CD4-positive, alpha-beta T cell (primary cell): ENCODE data around the gene DOCK8. TPM values are rescaled to one million over a fixed set of nuclear protein-coding genes. Genes with fewer than 3 reads are reported as not detected.

ENCODE experiments used
- ATAC-seq: fragments of 200-7000 bp; cut with Tn5 transposase; one replicate; pipeline ENCODE4 v1.10.0; 2022; ENCODE audit warnings: mild to moderate bottlenecking; ENCODE audit not compliant: poor library complexity
- CTCF ChIA-PET: fragments of 350-600 bp; sonication (Branson Sonifier 250); formaldehyde crosslinking; loops from one replicate; lab custom pipeline; 2021; ENCODE audit warnings: antibody characterized with exemption, inconsistent platforms; lab: Charles Lee
- POLR2A ChIA-PET: fragments of 350-600 bp; sonication (Branson Sonifier 250); formaldehyde crosslinking; loops from one replicate; lab custom pipeline; 2021; ENCODE audit warnings: antibody characterized with exemption, inconsistent platforms; lab: Charles Lee
- DNase-seq, 14 experiments: peaks; one replicate each; pipeline ENCODE4 v3.0.0-alpha.2; 2013 to 2020; ENCODE audit warnings: mixed read lengths in 2 of 14
- H3K27ac ChIP-seq, 2 donors: one replicate each; pipeline versions ENCODE4 v1.5.1 to v1.7.0; 2013; ENCODE audit warnings: low read length in 2 of 2, low read depth in 1 of 2, mild to moderate bottlenecking in 1 of 2
- H3K27me3 ChIP-seq, 2 experiments: 1 replicate in 1 of 2; 2 replicates in 1 of 2; pipeline versions ENCODE4 v1.6.1 to v1.7.0; 2013; ENCODE audit warnings: low read length in 2 of 2, control low read depth in 1 of 2, mild to moderate bottlenecking in 1 of 2, moderate library complexity in 1 of 2; ENCODE audit not compliant: insufficient read depth in 2 of 2, control insufficient read depth in 1 of 2
- H3K36me3 ChIP-seq: one replicate; pipeline ENCODE4 v1.6.1; 2013; ENCODE audit warnings: low read length, control low read depth; ENCODE audit not compliant: insufficient read depth
- H3K4me1 ChIP-seq: one replicate; pipeline ENCODE4 v1.6.1; 2013; ENCODE audit warnings: low read length, control low read depth; ENCODE audit not compliant: insufficient read depth
- H3K4me3 ChIP-seq: one replicate; pipeline ENCODE4 v1.5.1; 2013; ENCODE audit warnings: mild to moderate bottlenecking, low read length, moderate library complexity
- H3K9me3 ChIP-seq, 2 experiments: 1 replicate in 1 of 2; 2 replicates in 1 of 2; pipeline versions ENCODE4 v1.6.1 to v1.7.0; 2013; ENCODE audit warnings: low read length in 2 of 2, mild to moderate bottlenecking in 2 of 2, control low read depth in 1 of 2, moderate library complexity in 1 of 2; ENCODE audit not compliant: control insufficient read depth in 1 of 2, insufficient read depth in 1 of 2
- H3K27ac Mint-ChIP-seq: one replicate; pipeline ENCODE4 v1.8.0; 2020; ENCODE audit warnings: mixed read lengths
- H3K27me3 Mint-ChIP-seq: one replicate; pipeline ENCODE4 v1.8.0; 2021; ENCODE audit warnings: mixed read lengths
- H3K36me3 Mint-ChIP-seq: one replicate; pipeline ENCODE4 v1.8.0; 2021; ENCODE audit warnings: low read depth, mixed read lengths
- H3K4me1 Mint-ChIP-seq: one replicate; pipeline ENCODE4 v1.8.0; 2021; ENCODE audit warnings: low read depth, mixed read lengths
- H3K4me3 Mint-ChIP-seq: one replicate; pipeline ENCODE4 v1.8.0; 2020; ENCODE audit warnings: mild to moderate bottlenecking, mixed read lengths
- H3K9me3 Mint-ChIP-seq: one replicate; pipeline ENCODE4 v1.8.0; 2020; ENCODE audit warnings: mixed read lengths
- intact Hi-C, 2 experiments: fragments of 100-400 bp; cut with DNase I in 1 of 2; cut with micrococcal nuclease in 1 of 2; formaldehyde crosslinking; loops; one replicate each; pipeline versions ENCODE4 v1.15.1 to v1.9.0; 2023 to 2025; cut with DNase I, micrococcal nuclease
- total RNA-seq, 174 experiments: library from RNA in 2 of 174; stranded (reverse) in 2 of 174; gene quantifications; one replicate each; pipeline ENCODE4 v1.2.3 and lab custom pipeline; 2021 to 2026
- TF ChIP-seq, protein P1 (sequence below): fragments of 200-600 bp; IDR thresholded peaks from one replicate; pipeline ENCODE4 v1.8.0; 2022; ENCODE audit warnings: antibody characterized with exemption, mild to moderate bottlenecking

DOCK8 gene
- total RNA-seq, 2 experiments from 2014 or later, result 123 to 126 TPM

DNA sequence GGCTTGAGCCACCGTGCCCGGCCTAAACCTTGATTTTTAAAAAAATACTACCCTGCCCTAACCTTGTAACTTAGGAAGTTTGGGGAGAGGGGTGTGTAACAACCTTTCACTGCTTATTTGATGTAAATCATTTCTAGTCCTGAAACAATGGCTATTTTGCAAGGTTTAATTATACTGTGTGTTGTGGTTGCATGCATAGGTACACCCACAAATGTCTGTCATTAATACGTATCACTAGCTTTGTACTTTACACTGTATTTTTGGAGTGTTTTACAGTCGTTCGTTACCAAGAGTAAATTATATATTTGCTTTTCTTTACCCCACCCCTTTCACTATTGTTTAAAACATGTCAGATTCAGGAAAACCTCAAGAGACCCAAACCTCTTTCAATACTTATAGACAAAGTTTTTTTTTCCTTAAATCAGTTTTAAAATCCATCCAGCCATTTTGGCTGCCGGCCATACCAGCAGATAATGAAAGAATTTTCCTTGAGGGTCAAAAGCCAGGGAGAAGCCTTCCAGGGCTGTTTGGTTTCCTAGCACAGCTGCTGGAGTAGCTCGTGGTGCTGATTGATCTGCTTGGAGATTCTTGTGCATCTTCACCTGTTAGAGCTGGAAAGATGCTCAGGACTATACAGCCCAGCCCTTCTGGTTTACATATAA, 50.7 kb downstream of the DOCK8 start:
- Mint-ChIP-seq H3K27me3 (no peaks in the 10 kb centered on the region), H3K27ac (no peak overlapping the region), H3K4me1 (peaks cover 24% of the 10 kb centered on the region), H3K4me3 (no peak overlapping the region), H3K9me3 (no peaks in the 10 kb centered on the region), H3K36me3 (no peaks in the 10 kb centered on the region)
- Histone ChIP-seq H3K4me3 (no peak overlapping the region), H3K36me3 (no peaks in the 10 kb centered on the region), H3K4me1 (peaks cover 10% of the 10 kb centered on the region), H3K27ac (no peak overlapping the region), H3K9me3 (no peaks in the 10 kb centered on the region), H3K27me3 (no peaks in the 10 kb centered on the region)
- DNase-seq (no peak), ATAC-seq (no peak)
- intact Hi-C loops, result no loop called here
- POLR2A ChIA-PET, result no interaction called here
- TF ChIP-seq, protein P1, sequence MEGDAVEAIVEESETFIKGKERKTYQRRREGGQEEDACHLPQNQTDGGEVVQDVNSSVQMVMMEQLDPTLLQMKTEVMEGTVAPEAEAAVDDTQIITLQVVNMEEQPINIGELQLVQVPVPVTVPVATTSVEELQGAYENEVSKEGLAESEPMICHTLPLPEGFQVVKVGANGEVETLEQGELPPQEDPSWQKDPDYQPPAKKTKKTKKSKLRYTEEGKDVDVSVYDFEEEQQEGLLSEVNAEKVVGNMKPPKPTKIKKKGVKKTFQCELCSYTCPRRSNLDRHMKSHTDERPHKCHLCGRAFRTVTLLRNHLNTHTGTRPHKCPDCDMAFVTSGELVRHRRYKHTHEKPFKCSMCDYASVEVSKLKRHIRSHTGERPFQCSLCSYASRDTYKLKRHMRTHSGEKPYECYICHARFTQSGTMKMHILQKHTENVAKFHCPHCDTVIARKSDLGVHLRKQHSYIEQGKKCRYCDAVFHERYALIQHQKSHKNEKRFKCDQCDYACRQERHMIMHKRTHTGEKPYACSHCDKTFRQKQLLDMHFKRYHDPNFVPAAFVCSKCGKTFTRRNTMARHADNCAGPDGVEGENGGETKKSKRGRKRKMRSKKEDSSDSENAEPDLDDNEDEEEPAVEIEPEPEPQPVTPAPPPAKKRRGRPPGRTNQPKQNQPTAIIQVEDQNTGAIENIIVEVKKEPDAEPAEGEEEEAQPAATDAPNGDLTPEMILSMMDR, result no peak
- CTCF ChIA-PET, result no interaction called here

DNA sequence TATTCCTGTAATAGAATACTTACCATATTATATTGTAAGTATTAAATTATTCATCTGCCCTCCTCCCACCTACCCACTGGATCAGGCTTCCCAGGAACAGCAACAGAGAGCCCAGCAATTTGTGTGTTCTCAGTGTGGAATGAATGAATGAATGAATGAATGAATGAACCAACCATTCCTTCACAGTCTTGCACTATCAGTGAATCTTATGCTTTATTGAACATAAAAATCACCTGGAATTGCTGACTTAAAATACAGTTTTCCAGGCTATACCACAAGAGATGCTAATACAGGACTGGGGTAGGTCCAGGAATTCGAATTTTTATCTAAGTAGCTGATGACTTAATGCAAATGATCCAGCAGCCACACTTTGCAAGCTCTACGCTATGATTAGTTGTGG, 51.6 kb downstream of the DOCK8 start:
- H3K27ac Mint-ChIP-seq, result no peak overlapping the region
- Histone ChIP-seq H3K27me3 (no peaks in the 10 kb centered on the region), H3K4me1 (peaks cover 16% of the 10 kb centered on the region), H3K36me3 (no peaks in the 10 kb centered on the region), H3K27ac (no peak overlapping the region), H3K4me3 (no peak overlapping the region), H3K9me3 (no peaks in the 10 kb centered on the region)
- intact Hi-C loops, result no loop called here
- no peak overlapping the region for H3K4me3 Mint-ChIP-seq
- ATAC-seq, result no peak
- no peaks in the 10 kb centered on the region for H3K27me3 Mint-ChIP-seq
- no peaks in the 10 kb centered on the region for H3K36me3 Mint-ChIP-seq
- POLR2A ChIA-PET, result no interaction called here
- CTCF ChIA-PET, result no interaction called here
- TF ChIP-seq, protein P1, result no peak
- H3K9me3 Mint-ChIP-seq, result no peaks in the 10 kb centered on the region
- DNase-seq, result no peak
- H3K4me1 Mint-ChIP-seq, result peaks cover 29% of the 10 kb centered on the region

DNA sequence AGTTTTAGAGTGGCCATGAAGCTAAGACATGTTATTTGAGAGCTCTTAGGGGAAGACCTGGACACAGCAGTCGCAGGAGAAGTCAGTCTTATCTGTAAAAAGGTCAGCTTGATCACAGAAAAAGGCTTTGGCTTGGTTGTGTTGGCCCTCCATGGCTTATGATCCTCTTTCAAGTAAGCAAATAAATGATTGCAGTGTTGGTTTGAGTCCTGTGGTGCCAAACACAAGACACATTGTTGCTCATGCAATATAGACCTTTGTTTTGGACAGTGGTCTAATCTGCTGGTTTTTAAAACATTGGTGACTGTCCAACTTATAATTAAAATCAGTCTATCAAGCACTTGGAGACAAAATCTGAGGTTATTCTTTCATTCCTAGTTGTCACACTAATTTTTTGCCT, 54.0 kb downstream of the DOCK8 start:
- H3K27ac ChIP-seq, result no peak overlapping the region
- peaks cover 31% of the 10 kb centered on the region for H3K4me1 ChIP-seq
- CTCF ChIA-PET, result interaction anchor here (0.8 kb wide), 1 partner anchor 10 kb away, joined by 3 read pairs; no protein-coding TSS in a partner anchor
- H3K9me3 ChIP-seq, result no peaks in the 10 kb centered on the region
- H3K27ac Mint-ChIP-seq, result no peak overlapping the region
- DNase-seq (no peak), ATAC-seq (no peak)
- no peaks in the 10 kb centered on the region for H3K27me3 Mint-ChIP-seq
- no peak overlapping the region for H3K4me3 ChIP-seq
- no peak overlapping the region for H3K4me3 Mint-ChIP-seq
- peaks cover 48% of the 10 kb centered on the region for H3K4me1 Mint-ChIP-seq
- H3K36me3 ChIP-seq, result no peaks in the 10 kb centered on the region
- peaks cover 9% of the 10 kb centered on the region for H3K36me3 Mint-ChIP-seq
- no peaks in the 10 kb centered on the region for H3K9me3 Mint-ChIP-seq
- H3K27me3 ChIP-seq, result no peaks in the 10 kb centered on the region
- POLR2A ChIA-PET, result no interaction called here
- TF ChIP-seq, protein P1, result no peak
- intact Hi-C loops, result no loop called here
